Body of pancreas (tissue), 4 donors: ENCODE results near the gene PPT1. TPM values are rescaled to one million over a fixed set of nuclear protein-coding genes. Genes with fewer than 3 reads are reported as not detected.

Experiments
- ATAC-seq: fragments of 150-250 bp; one replicate; pipeline ENCODE4 v1.9.1; 2016
- DNase-seq, 4 donors: peaks; one replicate each; pipeline ENCODE4 v3.0.0-alpha.2; 2019
- H3K27ac ChIP-seq, 4 donors: fragments of 200-600 bp; sonication (generic); 1 replicate in 3 of 4; 2 replicates in 1 of 4; pipeline versions ENCODE4 v1.5.1 to v1.6.1; 2016 to 2019; ENCODE audit warnings: mild to moderate bottlenecking in 1 of 4, mixed read lengths in 1 of 4, moderate library complexity in 1 of 4
- H3K27me3 ChIP-seq, 2 donors: fragments of 200-600 bp; sonication (generic); one replicate each; pipeline ENCODE4 v1.6.0; 2016; ENCODE audit warnings: mild to moderate bottlenecking in 1 of 2
- H3K36me3 ChIP-seq, 2 donors: fragments of 200-600 bp; sonication (generic); replicated peaks in 1 of 2; 2 replicates each; pipeline ENCODE4 v1.5.1; 2016; ENCODE audit warnings: low read depth in 2 of 2; ENCODE audit not compliant: insufficient read depth in 1 of 2
- H3K4me1 ChIP-seq: fragments of 200-600 bp; sonication (generic); one replicate; pipeline ENCODE4 v1.6.0; 2016
- H3K4me3 ChIP-seq, 2 donors: fragments of 200-600 bp; sonication (generic); 1 replicate in 1 of 2; 2 replicates in 1 of 2; pipeline ENCODE4 v1.5.1; 2016 to 2019
- H3K9me3 ChIP-seq, 3 donors: fragments of 200-600 bp; sonication (generic); 1 replicate in 2 of 3; 2 replicates in 1 of 3; pipeline ENCODE4 v1.5.1; 2016
- POLR2A ChIP-seq, 3 donors: fragments of 450-650 bp; IDR thresholded peaks; one replicate each; pipeline ENCODE4 v1.6.1; 2016; ENCODE audit warnings: antibody characterized with exemption in 3 of 3, mild to moderate bottlenecking in 2 of 3
- WGBS, 2 donors: methylation state at CpG; one replicate each; pipeline ENCODE4 v1.1.5; 2017; 5-methylcytosine and 5-hydroxymethylcytosine counted together
- intact Hi-C: fragments of 100-400 bp; cut with DNase I; formaldehyde crosslinking; loops from one replicate; pipeline ENCODE4 v1.15.1; 2023
- total RNA-seq, 2 donors: library from RNA; depleted of rRNA; stranded (reverse); fragments of >200 nt; gene quantifications; one replicate each; pipeline ENCODE4 v1.1.0, GENCODE V29; 2016
- TF ChIP-seq, protein P1 (sequence below), 7 experiments: fragments of 450-650 bp in 4 of 7; fragments of 200-600 bp in 3 of 7; sonication (generic) in 3 of 7; IDR thresholded peaks; one replicate each; pipeline ENCODE4 v1.5.1; 2016 to 2019; ENCODE audit warnings: antibody characterized with exemption in 7 of 7

PPT1 gene
- total RNA-seq, 2 donors from 2014 or later, result 26.4 to 28.5 TPM

DNA sequence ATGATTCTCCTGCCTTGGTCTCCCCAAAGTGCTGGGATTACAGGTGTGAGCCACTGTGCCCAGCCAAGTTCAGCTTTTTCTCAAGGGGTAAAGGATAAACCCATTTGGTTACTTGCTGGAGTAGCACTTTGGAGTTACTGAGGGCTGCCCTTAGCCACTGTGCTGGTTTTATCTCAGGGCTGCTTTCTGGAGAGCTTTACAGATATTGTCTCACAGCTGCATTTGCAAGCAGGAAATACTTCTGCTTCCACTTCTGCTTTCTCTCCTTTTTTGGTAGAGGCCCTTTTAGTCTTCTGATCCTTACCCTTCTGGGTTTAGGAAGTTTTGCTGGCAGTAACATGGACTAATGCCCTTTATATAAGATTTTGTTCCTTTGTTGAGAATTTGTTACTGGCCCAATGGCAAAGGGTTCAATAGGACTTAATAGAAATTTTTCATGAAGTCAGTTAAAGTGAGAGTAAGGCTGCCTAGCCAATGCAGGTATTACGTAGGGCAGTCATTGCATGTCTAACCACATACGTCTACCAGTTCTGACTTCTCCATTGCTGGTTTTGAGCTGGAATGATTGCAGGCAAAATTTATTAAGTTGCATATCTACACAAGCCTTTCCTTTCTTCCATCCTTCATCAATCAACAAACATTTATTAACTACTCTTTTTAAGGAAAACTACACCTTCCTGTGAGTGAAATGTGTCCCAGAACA is 32.1 kb downstream of the PPT1 start:
- Histone ChIP-seq H3K36me3 (peaks cover 6 to 47% of the 10 kb centered on the region in 2 donors), H3K9me3 (no peaks in the 10 kb centered on the region), H3K27me3 (no peaks in the 10 kb centered on the region), H3K27ac (no peak overlapping the region), H3K4me3 (no peak overlapping the region), H3K4me1 (peaks cover under 1% of the 10 kb centered on the region)
- intact Hi-C loops, result no loop called here
- no peak for ATAC-seq
- no peak for DNase-seq
- WGBS, 2 donors, result 89 to 98% methylated on average over 2 of the region's 2 CpGs
- TF ChIP-seq, protein P1, sequence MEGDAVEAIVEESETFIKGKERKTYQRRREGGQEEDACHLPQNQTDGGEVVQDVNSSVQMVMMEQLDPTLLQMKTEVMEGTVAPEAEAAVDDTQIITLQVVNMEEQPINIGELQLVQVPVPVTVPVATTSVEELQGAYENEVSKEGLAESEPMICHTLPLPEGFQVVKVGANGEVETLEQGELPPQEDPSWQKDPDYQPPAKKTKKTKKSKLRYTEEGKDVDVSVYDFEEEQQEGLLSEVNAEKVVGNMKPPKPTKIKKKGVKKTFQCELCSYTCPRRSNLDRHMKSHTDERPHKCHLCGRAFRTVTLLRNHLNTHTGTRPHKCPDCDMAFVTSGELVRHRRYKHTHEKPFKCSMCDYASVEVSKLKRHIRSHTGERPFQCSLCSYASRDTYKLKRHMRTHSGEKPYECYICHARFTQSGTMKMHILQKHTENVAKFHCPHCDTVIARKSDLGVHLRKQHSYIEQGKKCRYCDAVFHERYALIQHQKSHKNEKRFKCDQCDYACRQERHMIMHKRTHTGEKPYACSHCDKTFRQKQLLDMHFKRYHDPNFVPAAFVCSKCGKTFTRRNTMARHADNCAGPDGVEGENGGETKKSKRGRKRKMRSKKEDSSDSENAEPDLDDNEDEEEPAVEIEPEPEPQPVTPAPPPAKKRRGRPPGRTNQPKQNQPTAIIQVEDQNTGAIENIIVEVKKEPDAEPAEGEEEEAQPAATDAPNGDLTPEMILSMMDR (IDR thresholded peaks at IDR 0.05), result no peak

DNA sequence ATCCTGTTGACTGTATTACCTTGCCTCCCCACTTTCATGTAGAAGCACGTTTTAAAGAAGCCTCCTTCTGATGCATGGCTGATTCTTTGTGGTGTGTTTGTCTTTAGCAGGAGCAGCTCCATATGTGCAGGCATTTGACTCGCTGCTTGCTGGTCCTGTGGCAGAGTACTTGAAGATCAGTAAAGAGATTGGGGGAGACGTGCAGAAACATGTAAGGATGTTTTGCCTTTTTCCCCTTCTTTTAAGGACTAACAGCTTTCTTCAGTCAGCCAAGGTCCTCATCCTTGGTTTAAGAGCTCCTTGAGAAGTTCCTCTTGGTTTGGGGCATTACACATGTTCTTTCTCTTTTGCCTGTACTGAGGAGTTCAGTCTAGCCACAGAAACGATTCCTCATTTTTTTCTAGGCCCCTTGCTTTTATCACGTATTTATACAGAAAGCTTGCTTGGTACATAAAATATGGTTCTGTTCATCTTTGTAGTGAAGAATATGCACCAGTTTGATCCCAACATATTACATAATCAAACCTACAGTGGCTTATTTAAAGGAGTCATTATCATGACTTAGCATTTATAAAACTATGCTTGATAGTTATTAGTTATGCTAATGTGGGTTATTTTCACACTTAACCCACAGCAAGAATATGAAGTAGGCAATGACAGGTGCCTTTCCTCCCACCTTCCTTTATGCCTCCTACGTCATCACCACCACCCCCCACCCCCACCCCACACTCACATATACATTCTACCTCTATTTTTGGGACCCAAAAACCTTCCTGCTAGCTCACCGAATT is 36.9 kb downstream of the PPT1 start:
- Histone ChIP-seq H3K36me3 (peaks cover 0 to 24% of the 10 kb centered on the region in 2 donors), H3K27ac (peak overlapping the region in 3 of 4 donors; percentile 12 to 52 (median 27)), H3K4me1 (peaks cover 16% of the 10 kb centered on the region), H3K9me3 (no peaks in the 10 kb centered on the region), H3K4me3 (no peak overlapping the region), H3K27me3 (no peaks in the 10 kb centered on the region)
- intact Hi-C loops, result no loop called here
- no peak for DNase-seq
- ATAC-seq, result no peak
- WGBS, 2 donors, result 55 to 74% methylated on average over 7 of the region's 7 CpGs
- TF ChIP-seq POLR2A (IDR thresholded peaks at IDR 0.05), result no peak
- TF ChIP-seq, protein P1 (IDR thresholded peaks at IDR 0.05), result no peak

DNA sequence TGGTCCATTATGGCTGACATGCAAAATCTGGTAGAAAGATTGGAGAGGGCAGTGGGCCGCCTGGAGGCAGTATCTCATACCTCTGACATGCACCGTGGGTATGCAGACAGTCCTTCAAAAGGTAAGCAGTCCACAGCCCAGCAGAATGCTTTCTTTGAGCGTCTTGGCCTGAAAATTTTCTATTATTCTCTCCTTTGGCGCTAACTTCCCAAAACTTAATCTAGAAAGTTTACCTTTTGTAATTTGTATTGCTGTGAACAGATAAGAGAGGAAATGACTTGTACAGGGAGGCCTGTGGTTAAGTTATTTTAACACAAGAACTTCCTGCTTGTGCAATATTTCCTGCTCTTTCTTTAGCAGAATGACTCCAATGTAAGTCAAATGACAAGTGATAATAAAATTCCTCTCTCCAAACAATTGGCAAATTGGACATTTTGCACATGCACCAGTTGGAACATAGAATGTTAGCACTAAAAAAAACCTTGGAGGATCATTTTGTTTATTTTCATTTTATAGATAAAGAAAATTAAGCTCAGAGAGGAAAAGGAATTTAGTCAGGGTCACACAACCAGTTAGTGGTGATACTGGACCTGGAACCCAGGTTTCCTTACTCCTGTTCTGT is 37.6 kb downstream of the PPT1 start:
- DNase-seq, result no peak
- Histone ChIP-seq H3K27me3 (no peaks in the 10 kb centered on the region), H3K9me3 (no peaks in the 10 kb centered on the region), H3K27ac (peak overlapping the region in 3 of 4 donors; percentile 12 to 52 (median 41)), H3K4me1 (peaks cover 16% of the 10 kb centered on the region), H3K36me3 (peaks cover 0 to 18% of the 10 kb centered on the region in 2 donors), H3K4me3 (no peak overlapping the region)
- WGBS, 2 donors, result 41 to 56% methylated on average over 4 of the region's 4 CpGs
- intact Hi-C loops, result no loop called here
- TF ChIP-seq, protein P1 (IDR thresholded peaks at IDR 0.05), result no peak
- no peak for TF ChIP-seq POLR2A (IDR thresholded peaks at IDR 0.05)
- ATAC-seq, result no peak

DNA sequence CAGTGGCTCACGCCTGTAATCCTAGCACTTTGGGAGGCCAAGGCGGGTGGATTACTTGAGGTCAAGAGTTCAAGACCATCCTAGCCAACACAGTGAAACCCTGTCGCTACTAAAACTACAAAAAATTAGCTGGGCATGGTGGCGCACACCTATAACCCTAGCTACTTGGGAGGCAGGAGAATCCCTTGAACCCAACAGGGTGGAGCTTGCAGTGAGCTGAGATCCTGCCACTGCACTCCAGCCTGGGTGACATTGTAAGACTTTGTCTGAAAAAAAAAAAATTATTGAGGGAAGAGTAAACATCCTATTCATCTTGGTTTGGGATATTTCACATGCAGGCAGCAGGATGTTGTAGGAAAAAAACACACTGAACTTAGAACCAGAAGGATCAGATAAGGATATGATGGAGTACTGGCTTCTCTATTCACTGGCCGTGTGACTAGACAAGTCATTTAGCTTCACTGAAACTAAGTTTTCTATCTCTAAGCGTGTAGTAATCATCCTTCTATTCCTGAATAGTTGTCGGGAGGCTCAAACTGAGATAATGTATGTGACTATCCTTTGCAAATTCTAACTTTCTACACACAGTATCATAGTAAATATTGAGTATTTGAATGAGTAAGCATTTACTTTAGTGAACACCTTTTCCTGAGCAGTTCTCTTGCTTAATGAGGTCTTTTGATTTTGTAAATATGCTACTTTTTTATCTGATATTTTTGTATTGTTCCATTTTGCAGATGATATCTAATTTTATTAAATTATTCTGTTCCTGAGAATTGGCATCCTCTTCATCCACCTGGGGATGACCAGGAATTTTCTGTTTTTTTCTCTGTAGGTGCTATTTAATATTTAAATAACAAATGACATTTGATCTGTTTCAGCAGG is 38.4 kb downstream of the PPT1 start:
- DNase-seq (no peak), ATAC-seq (no peak)
- Histone ChIP-seq H3K36me3 (peaks cover 0 to 17% of the 10 kb centered on the region in 2 donors), H3K27me3 (no peaks in the 10 kb centered on the region), H3K4me1 (peaks cover 16% of the 10 kb centered on the region), H3K27ac (peak overlapping the region in 2 of 4 donors; percentile 41 to 52), H3K4me3 (no peak overlapping the region), H3K9me3 (no peaks in the 10 kb centered on the region)
- WGBS, 2 donors, result 81 to 88% methylated on average over 7 of the region's 7 CpGs
- intact Hi-C loops, result no loop called here
- no peak for TF ChIP-seq POLR2A (IDR thresholded peaks at IDR 0.05)
- TF ChIP-seq, protein P1 (IDR thresholded peaks at IDR 0.05), result no peak
